Esophagus squamous epithelium (tissue), 5 donors: Measurements from ENCODE around the gene XPOT. TPM values are rescaled to one million over a fixed set of nuclear protein-coding genes. Genes with fewer than 3 reads are reported as not detected.
A peak's percentile ranks its signal among the peaks of the same experiment; 100 is the strongest.
"Not testable (repeated sequence)": the region's sequence is repeated elsewhere in the genome, so short reads cannot be mapped to it uniquely, and the experiment has no call there.

Source experiments
- DNase-seq: peaks from one replicate; lab custom pipeline; 2025; lab: John Stamatoyannopoulos, UW
- H3K27ac ChIP-seq, 4 donors: fragments of 200-600 bp; sonication (generic); one replicate each; pipeline ENCODE4 v1.5.1; 2016 to 2019; ENCODE audit warnings: mild to moderate bottlenecking in 1 of 4
- H3K27me3 ChIP-seq, 4 donors: fragments of 200-600 bp; sonication (generic); 1 replicate in 3 of 4; 2 replicates in 1 of 4; pipeline versions ENCODE4 v1.5.1 to v1.6.0; 2017 to 2021; ENCODE audit warnings: antibody characterized with exemption in 1 of 4
- H3K36me3 ChIP-seq, 3 donors: fragments of 200-600 bp; sonication (generic); one replicate each; pipeline ENCODE4 v1.5.1; 2016 to 2019
- H3K4me1 ChIP-seq, 3 donors: fragments of 200-600 bp; sonication (generic); one replicate each; pipeline ENCODE4 v1.5.1; 2017 to 2019
- H3K4me3 ChIP-seq, 4 donors: fragments of 200-600 bp; sonication (generic); 1 replicate in 3 of 4; 2 replicates in 1 of 4; pipeline ENCODE4 v1.5.1; 2016 to 2019; ENCODE audit warnings: mild to moderate bottlenecking in 2 of 4, moderate library complexity in 1 of 4
- H3K9me3 ChIP-seq, 3 donors: fragments of 200-600 bp; sonication (generic); one replicate each; pipeline ENCODE4 v1.5.1; 2016 to 2019
- POLR2A ChIP-seq, 4 donors: fragments of 450-650 bp; IDR thresholded peaks; one replicate each; pipeline ENCODE4 v1.6.1; 2017; ENCODE audit warnings: antibody characterized with exemption in 4 of 4, mild to moderate bottlenecking in 4 of 4, moderate library complexity in 3 of 4
- WGBS, 2 donors: methylation state at CpG; one replicate each; pipeline ENCODE4 v1.1.5; 2018; 5-methylcytosine and 5-hydroxymethylcytosine counted together
- intact Hi-C: fragments of 100-400 bp; cut with DNase I; formaldehyde crosslinking; loops from one replicate; pipeline ENCODE4 v1.15.0; 2022
- total RNA-seq, 4 donors: library from RNA; depleted of rRNA; stranded (reverse); fragments of >200 nt; gene quantifications; one replicate each; pipeline ENCODE4 v1.1.0, GENCODE V29; 2016
- TF ChIP-seq, protein P1 (sequence below), 6 experiments: fragments of 450-650 bp in 4 of 6; fragments of 200-600 bp in 2 of 6; sonication (generic) in 2 of 6; IDR thresholded peaks; one replicate each; pipeline ENCODE4 v1.5.1; 2016 to 2019; ENCODE audit warnings: antibody characterized with exemption in 6 of 6, mild to moderate bottlenecking in 4 of 6, moderate library complexity in 4 of 6
- donor health status: DM: yes; HTN: yes; CAD: no.

The XPOT gene, protein sequence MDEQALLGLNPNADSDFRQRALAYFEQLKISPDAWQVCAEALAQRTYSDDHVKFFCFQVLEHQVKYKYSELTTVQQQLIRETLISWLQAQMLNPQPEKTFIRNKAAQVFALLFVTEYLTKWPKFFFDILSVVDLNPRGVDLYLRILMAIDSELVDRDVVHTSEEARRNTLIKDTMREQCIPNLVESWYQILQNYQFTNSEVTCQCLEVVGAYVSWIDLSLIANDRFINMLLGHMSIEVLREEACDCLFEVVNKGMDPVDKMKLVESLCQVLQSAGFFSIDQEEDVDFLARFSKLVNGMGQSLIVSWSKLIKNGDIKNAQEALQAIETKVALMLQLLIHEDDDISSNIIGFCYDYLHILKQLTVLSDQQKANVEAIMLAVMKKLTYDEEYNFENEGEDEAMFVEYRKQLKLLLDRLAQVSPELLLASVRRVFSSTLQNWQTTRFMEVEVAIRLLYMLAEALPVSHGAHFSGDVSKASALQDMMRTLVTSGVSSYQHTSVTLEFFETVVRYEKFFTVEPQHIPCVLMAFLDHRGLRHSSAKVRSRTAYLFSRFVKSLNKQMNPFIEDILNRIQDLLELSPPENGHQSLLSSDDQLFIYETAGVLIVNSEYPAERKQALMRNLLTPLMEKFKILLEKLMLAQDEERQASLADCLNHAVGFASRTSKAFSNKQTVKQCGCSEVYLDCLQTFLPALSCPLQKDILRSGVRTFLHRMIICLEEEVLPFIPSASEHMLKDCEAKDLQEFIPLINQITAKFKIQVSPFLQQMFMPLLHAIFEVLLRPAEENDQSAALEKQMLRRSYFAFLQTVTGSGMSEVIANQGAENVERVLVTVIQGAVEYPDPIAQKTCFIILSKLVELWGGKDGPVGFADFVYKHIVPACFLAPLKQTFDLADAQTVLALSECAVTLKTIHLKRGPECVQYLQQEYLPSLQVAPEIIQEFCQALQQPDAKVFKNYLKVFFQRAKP
- total RNA-seq: 10 to 100 TPM; 29.9 to 61.2 (median 38.0) TPM

DNA sequence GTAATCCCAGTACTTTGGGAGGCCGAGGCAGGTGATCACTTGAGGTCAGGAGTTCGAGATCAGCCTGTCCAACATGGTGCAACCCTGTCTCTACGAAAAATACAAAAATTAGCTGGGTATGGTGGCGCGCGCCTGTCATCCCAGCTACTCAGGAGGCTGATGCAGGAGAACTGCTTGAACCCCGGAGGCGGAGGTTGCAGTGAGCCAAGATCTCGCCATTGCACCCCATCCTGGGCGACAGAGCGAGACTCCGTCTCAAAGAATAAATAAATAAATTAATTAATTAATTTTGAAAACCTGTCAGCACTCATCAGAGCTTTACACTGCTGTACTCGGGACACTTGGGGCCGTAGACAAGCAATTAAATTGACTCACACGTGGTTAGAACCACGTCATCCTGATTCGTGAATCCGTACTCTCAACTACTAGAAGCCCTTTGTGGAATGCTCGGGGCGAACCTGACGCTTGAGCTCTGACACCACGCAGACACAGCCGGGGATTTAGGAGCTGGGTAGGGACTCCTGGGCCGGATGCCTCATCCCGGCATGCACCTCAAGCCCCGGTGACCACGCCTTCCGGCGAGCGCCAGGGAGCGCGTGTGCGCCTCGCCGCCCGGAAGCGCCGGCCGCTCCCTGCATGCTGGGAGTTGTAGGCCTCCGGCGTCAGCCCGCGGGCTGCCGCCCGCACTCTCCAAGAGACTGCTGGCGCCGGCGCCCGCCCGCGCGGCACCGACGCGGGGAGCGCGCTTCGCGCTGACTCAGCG is at the start of gene XPOT:
Gene XPOT (plus strand): TSS at position 686 of the 763 bp plus-strand sequence. CDS start 5,644 bp downstream, outside the sequence.
- TF ChIP-seq, protein P1, sequence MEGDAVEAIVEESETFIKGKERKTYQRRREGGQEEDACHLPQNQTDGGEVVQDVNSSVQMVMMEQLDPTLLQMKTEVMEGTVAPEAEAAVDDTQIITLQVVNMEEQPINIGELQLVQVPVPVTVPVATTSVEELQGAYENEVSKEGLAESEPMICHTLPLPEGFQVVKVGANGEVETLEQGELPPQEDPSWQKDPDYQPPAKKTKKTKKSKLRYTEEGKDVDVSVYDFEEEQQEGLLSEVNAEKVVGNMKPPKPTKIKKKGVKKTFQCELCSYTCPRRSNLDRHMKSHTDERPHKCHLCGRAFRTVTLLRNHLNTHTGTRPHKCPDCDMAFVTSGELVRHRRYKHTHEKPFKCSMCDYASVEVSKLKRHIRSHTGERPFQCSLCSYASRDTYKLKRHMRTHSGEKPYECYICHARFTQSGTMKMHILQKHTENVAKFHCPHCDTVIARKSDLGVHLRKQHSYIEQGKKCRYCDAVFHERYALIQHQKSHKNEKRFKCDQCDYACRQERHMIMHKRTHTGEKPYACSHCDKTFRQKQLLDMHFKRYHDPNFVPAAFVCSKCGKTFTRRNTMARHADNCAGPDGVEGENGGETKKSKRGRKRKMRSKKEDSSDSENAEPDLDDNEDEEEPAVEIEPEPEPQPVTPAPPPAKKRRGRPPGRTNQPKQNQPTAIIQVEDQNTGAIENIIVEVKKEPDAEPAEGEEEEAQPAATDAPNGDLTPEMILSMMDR (IDR thresholded peaks at IDR 0.05): peak in 1 of 6 experiments; percentile 33
- TF ChIP-seq POLR2A (IDR thresholded peaks at IDR 0.05): peak in 1 of 4 donors; percentile 34
- H3K27ac ChIP-seq: peak within 1 kb of the TSS; percentile 90 to 98 (median 97)
- intact Hi-C loops: no loop called here
- H3K36me3 ChIP-seq: no peaks in the 10 kb centered on the region
- 14 to 21% methylated on average over 20 to 43 of the region's 60 CpGs for WGBS, 2 donors
- H3K27me3 ChIP-seq: no peaks in the 10 kb centered on the region
- H3K4me1 ChIP-seq: peaks cover 8 to 35% (median 10%) of the 10 kb centered on the region in 3 donors
- peak within 1 kb of the TSS; percentile 74 to 86 (median 82) for H3K4me3 ChIP-seq
- DNase-seq: peak; percentile 68
- no peaks in the 10 kb centered on the region for H3K9me3 ChIP-seq

DNA sequence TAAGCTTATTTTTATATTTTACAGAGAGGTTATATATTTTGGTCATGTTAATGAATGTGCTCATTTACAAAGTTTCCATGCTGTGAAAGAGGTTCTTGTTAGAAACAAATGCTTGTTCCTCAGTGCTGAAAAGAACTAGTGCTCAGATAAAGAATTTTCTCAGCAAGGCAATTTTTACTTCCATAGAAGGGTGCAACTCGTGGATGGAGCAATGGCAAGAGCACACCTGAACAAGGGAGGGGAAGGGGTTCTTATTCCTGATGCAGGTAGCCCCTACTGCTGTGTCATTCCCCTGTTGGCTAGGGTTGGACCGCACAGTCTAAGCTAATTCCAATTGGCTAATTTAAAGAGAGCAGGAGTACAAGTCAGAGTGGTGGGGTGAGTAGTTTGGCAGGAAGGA is 48.0 kb upstream of the XPOT start:
- intact Hi-C loops, H3K4me1 ChIP-seq, DNase-seq, H3K27ac ChIP-seq, H3K4me3 ChIP-seq, H3K27me3 ChIP-seq, H3K36me3 ChIP-seq: not testable (repeated sequence)
- peaks cover 0 to 15% (median 3%) of the 10 kb centered on the region in 3 donors for H3K9me3 ChIP-seq
- 78 to 87% methylated on average over 2 of the region's 2 CpGs for WGBS, 2 donors

DNA sequence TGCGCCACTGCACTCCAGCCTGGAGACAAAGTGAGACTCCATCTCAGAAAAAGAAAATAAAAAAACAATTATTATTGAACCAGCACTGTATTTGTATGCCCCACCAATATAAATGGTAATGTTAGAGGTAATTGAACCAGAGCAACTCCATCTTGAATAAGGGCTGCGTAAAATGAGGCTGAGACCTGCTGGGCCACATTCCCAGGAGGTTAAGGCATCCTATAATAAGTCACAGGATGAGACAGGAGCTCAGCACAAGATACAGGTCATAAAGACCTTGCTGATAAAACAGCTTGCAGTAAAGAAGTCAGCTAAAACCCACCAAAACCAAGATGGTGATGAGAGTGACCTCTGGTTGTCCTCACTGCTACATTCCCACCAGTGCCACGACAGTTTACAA is 43.0 kb upstream of the XPOT start:
- H3K27me3 ChIP-seq, H3K27ac ChIP-seq, intact Hi-C loops, H3K4me1 ChIP-seq, H3K4me3 ChIP-seq, DNase-seq, H3K9me3 ChIP-seq, H3K36me3 ChIP-seq: not testable (repeated sequence)
- 81 to 92% methylated on average over 3 of the region's 3 CpGs for WGBS, 2 donors

DNA sequence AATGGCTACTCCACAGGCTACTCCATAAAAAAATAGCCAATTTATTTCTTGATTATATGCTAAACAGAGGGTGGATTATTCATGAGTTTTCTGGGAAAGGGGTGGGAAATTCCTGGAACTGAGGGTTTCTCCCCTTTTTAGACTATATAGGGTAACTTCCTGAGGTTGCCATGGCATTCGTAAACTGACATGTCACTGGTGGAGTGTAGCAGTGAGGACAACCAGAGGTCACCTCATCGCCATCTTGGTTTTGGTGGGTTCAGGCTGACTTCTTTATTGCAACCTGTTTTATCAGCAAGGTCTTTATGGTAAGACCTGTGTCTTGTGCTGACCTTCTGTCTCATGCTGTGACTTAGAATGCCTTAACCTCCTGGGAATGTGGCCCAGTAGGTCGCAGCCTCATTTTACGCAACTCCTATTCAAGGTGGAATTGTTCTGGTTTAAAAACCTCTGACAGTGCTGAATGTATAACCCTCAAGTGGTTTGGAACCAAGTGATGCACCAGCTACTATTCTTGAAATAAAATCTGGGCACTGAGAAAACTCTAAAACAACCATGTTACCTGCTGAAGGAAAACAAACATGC is 41.4 kb upstream of the XPOT start:
- Histone ChIP-seq H3K27ac (no peak overlapping the region), H3K4me3 (no peak overlapping the region), H3K36me3 (no peaks in the 10 kb centered on the region), H3K4me1 (no peaks in the 10 kb centered on the region), H3K9me3 (no peaks in the 10 kb centered on the region), H3K27me3 (no peaks in the 10 kb centered on the region)
- WGBS, 2 donors: 88 to 91% methylated on average over 4 of the region's 4 CpGs
- DNase-seq: no peak
- TF ChIP-seq, protein P1 (IDR thresholded peaks at IDR 0.05): no peak
- no peak for TF ChIP-seq POLR2A (IDR thresholded peaks at IDR 0.05)
- intact Hi-C loops: no loop called here

DNA sequence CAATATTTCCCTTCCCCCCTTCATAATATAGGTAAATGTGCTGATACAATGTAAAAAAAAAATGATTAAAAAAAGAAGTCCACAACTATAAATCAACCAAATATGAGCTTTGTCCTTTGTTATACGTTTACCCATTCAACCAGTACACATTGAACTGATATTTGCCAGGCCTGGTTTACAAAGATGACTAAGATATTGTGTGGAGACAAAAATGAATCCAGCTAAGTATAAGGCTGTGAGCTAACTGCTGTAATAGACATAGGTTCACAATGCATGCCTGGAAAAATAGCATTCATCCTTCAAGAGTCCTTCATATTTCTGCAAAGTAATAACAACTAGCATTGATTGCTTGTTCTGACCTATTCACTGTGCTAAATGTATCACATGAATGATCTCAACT is 20.5 kb upstream of the XPOT start:
- no peak for TF ChIP-seq POLR2A (IDR thresholded peaks at IDR 0.05)
- TF ChIP-seq, protein P1 (IDR thresholded peaks at IDR 0.05): no peak
- Histone ChIP-seq H3K4me1 (peaks cover 0 to 49% (median 5%) of the 10 kb centered on the region in 3 donors), H3K27me3 (no peaks in the 10 kb centered on the region), H3K36me3 (no peaks in the 10 kb centered on the region), H3K4me3 (no peak overlapping the region), H3K27ac (peak overlapping the region in 1 of 4 donors; percentile 25), H3K9me3 (peaks cover 0 to 11% (median 9%) of the 10 kb centered on the region in 3 donors)
- WGBS, 2 donors: 35 to 77% methylated on average over 1 of the region's 1 CpG
- DNase-seq: no peak
- intact Hi-C loops: no loop called here
